Smooth muscle cell (in vitro differentiated cells): Measurements from ENCODE around the gene PSORS1C1. TPM values are rescaled to one million over a fixed set of nuclear protein-coding genes. Genes with fewer than 3 reads are reported as not detected.

ENCODE experiments used
- DNase-seq: peaks from one replicate; lab custom pipeline; 2025; ENCODE audit not compliant: unreplicated experiment; lab: John Stamatoyannopoulos, UW
- H2AFZ ChIP-seq: fragments of 200-600 bp; sonication (generic); 2 replicates; pipeline ENCODE4 v1.6.0; 2016; ENCODE audit warnings: antibody characterized with exemption, low read depth, mild to moderate bottlenecking
- H3F3A ChIP-seq: fragments of 200-600 bp; sonication (generic); 2 replicates; pipeline ENCODE4 v1.6.0; 2017; ENCODE audit warnings: antibody characterized with exemption, low read depth
- H3K27ac ChIP-seq: fragments of 200-600 bp; sonication (generic); 2 replicates; pipeline ENCODE4 v1.5.1; 2016; ENCODE audit warnings: low read depth, mild to moderate bottlenecking
- H3K27me3 ChIP-seq: fragments of 200-600 bp; sonication (generic); 2 replicates; pipeline ENCODE4 v1.6.1; 2016; ENCODE audit warnings: low read depth, mild to moderate bottlenecking
- H3K36me3 ChIP-seq: fragments of 200-600 bp; sonication (generic); 2 replicates; pipeline ENCODE4 v1.5.1; 2016; ENCODE audit warnings: low read depth
- H3K4me1 ChIP-seq: fragments of 200-600 bp; sonication (generic); 2 replicates; pipeline ENCODE4 v1.5.1; 2016; ENCODE audit warnings: low read depth
- H3K4me2 ChIP-seq: fragments of 200-600 bp; sonication (generic); 2 replicates; pipeline ENCODE4 v1.6.0; 2016; ENCODE audit warnings: mild to moderate bottlenecking
- H3K4me3 ChIP-seq: fragments of 200-600 bp; sonication (generic); 2 replicates; pipeline ENCODE4 v1.5.1; 2016; ENCODE audit warnings: mild to moderate bottlenecking
- H3K79me2 ChIP-seq: fragments of 200-600 bp; sonication (generic); 2 replicates; pipeline ENCODE4 v1.6.0; 2016; ENCODE audit warnings: low read depth, mild to moderate bottlenecking
- H3K9ac ChIP-seq: fragments of 200-600 bp; sonication (generic); 2 replicates; pipeline ENCODE4 v1.6.0; 2016; ENCODE audit warnings: low read depth
- H3K9me3 ChIP-seq: fragments of 200-600 bp; sonication (generic); replicated peaks from 2 replicates; pipeline ENCODE4 v1.5.1; 2016; ENCODE audit warnings: low read depth
- H4K20me1 ChIP-seq: fragments of 200-600 bp; sonication (generic); 2 replicates; pipeline ENCODE4 v1.6.0; 2016; ENCODE audit warnings: low read depth
- CTCF ChIP-seq: fragments of 200-600 bp; sonication (generic); IDR thresholded peaks from 2 replicates; pipeline ENCODE4 v1.5.1; 2017; ENCODE audit warnings: borderline replicate concordance, mild to moderate bottlenecking, antibody characterized with exemption; ENCODE audit not compliant: insufficient read depth, poor library complexity, severe bottlenecking
- WGBS: methylation state at CpG from one replicate; pipeline ENCODE4 v1.1.7; 2016; ENCODE audit warnings: low lambda C conversion rate; 5-methylcytosine and 5-hydroxymethylcytosine counted together
- polyA plus RNA-seq: library from polyadenylated mRNA; unstranded; fragments of >200 nt; fragmentation: Nextera tagmentation; extraction: Ambion mirVana; gene quantifications from 2 replicates; pipeline ENCODE4 v1.2.1, GENCODE V29; 2016
- total RNA-seq: library from RNA; depleted of rRNA; stranded (reverse); fragments of >200 nt; gene quantifications from 2 replicates; pipeline ENCODE4 v1.2.3, GENCODE V29; 2014

Gene PSORS1C1
- total and polyA plus RNA-seq, 2 experiments from 2014 or later: 2.1 to 6.5 TPM

- no peak overlapping the region for H2AFZ ChIP-seq
- H3K9ac ChIP-seq: no peak overlapping the region
- no peak overlapping the region for H3K27ac ChIP-seq
- DNase-seq: no peak
- WGBS: 97% methylated on average over 4 of the region's 4 CpGs
- no peaks in the 10 kb centered on the region for H3K4me1 ChIP-seq
- no peak overlapping the region for H3K4me2 ChIP-seq
- no peaks in the 10 kb centered on the region for H3K27me3 ChIP-seq
- H4K20me1 ChIP-seq: no peaks in the 10 kb centered on the region
- H3K9me3 ChIP-seq: no peaks in the 10 kb centered on the region
- H3F3A ChIP-seq: no peaks in the 10 kb centered on the region
- H3K36me3 ChIP-seq: no peaks in the 10 kb centered on the region
- H3K79me2 ChIP-seq: no peaks in the 10 kb centered on the region
- no peak for TF ChIP-seq CTCF
- no peak overlapping the region for H3K4me3 ChIP-seq
Measured at GRCh38 chr6:31098449-31098938, 16.1 kb upstream of the PSORS1C1 start.

- TF ChIP-seq CTCF: no peak
Measured at GRCh38 chr6:31103136-31103535, 11.5 kb upstream of the PSORS1C1 start.

GRCh38 chr6:31107052-31107451 is 7.5 kb upstream of the PSORS1C1 start:
- no peak for TF ChIP-seq CTCF
- no peak overlapping the region for H3K9ac ChIP-seq
- WGBS: 81% methylated on average over 4 of the region's 4 CpGs

More at GRCh38 chr6:31103136-31103535, 11.5 kb upstream of the PSORS1C1 start:
- no peaks in the 10 kb centered on the region for H3K27me3 ChIP-seq
- WGBS: 93% methylated on average over 2 of the region's 2 CpGs
- H4K20me1 ChIP-seq: no peaks in the 10 kb centered on the region
- H3K36me3 ChIP-seq: no peaks in the 10 kb centered on the region
- H3F3A ChIP-seq: no peaks in the 10 kb centered on the region
- no peak overlapping the region for H3K4me3 ChIP-seq
- H3K79me2 ChIP-seq: no peaks in the 10 kb centered on the region
- H3K4me1 ChIP-seq: no peaks in the 10 kb centered on the region
- H3K27ac ChIP-seq: no peak overlapping the region
- no peaks in the 10 kb centered on the region for H3K9me3 ChIP-seq
- no peak overlapping the region for H3K4me2 ChIP-seq
- H3K9ac ChIP-seq: no peak overlapping the region
- no peak overlapping the region for H2AFZ ChIP-seq
- DNase-seq: no peak

More at GRCh38 chr6:31107052-31107451, 7.5 kb upstream of the PSORS1C1 start:
- H3K27me3 ChIP-seq: no peaks in the 10 kb centered on the region
- peaks cover 12% of the 10 kb centered on the region for H3K4me1 ChIP-seq
- no peak overlapping the region for H3K4me2 ChIP-seq
- H2AFZ ChIP-seq: no peak overlapping the region
- DNase-seq: no peak
- no peaks in the 10 kb centered on the region for H3K9me3 ChIP-seq
- H3K36me3 ChIP-seq: no peaks in the 10 kb centered on the region
- H3K4me3 ChIP-seq: no peak overlapping the region
- no peaks in the 10 kb centered on the region for H4K20me1 ChIP-seq
- no peaks in the 10 kb centered on the region for H3F3A ChIP-seq
- H3K27ac ChIP-seq: no peak overlapping the region
- H3K79me2 ChIP-seq: no peaks in the 10 kb centered on the region
